ENCODE results near the gene GPC5.

GPC5 gene

GRCh38 chr13:91356919-91357612 is 41.4 kb upstream of the GPC5 start:
- Histone ChIP-seq H3K27me3 (ENCODE audit: low read depth, low read length) (no peaks in the 10 kb centered on the region), H3K36me3 (ENCODE audit: control insufficient read depth in 1 of 2, insufficient read depth in 2 of 2, low read length in 2 of 2) (peaks cover 7 to 10% of the 10 kb centered on the region in 2 donors), H3K27ac (ENCODE audit: low read length) (no peak overlapping the region), H3K4me3 (ENCODE audit: low read depth in 1 of 2, low read length in 2 of 2) (no peak overlapping the region), H3K9me3 (ENCODE audit: control insufficient read depth in 1 of 2, low read length in 2 of 2) (no peaks in the 10 kb centered on the region), H3K4me1 (ENCODE audit: control insufficient read depth in 1 of 2, insufficient read depth in 2 of 2, low read length in 2 of 2) (peaks cover 0 to 8% of the 10 kb centered on the region in 2 donors)

- peaks cover 7 to 10% of the 10 kb centered on the region in 2 donors for H3K36me3 ChIP-seq (ENCODE audit: control insufficient read depth in 1 of 2, insufficient read depth in 2 of 2, low read length in 2 of 2)
These were observed 40.6 kb upstream of the GPC5 start for GRCh38 chr13:91357613-91358386.

GRCh38 chr13:91358387-91358782 is 40.0 kb upstream of the GPC5 start:
- Histone ChIP-seq H3K4me1 (ENCODE audit: control insufficient read depth in 1 of 2, insufficient read depth in 2 of 2, low read length in 2 of 2) (peaks cover 0 to 8% of the 10 kb centered on the region in 2 donors), H3K9me3 (ENCODE audit: control insufficient read depth in 1 of 2, low read length in 2 of 2) (no peaks in the 10 kb centered on the region), H3K27ac (ENCODE audit: low read length) (no peak overlapping the region), H3K4me3 (ENCODE audit: low read depth in 1 of 2, low read length in 2 of 2) (no peak overlapping the region), H3K27me3 (ENCODE audit: low read depth, low read length) (no peaks in the 10 kb centered on the region), H3K36me3 (ENCODE audit: control insufficient read depth in 1 of 2, insufficient read depth in 2 of 2, low read length in 2 of 2) (peaks cover 7 to 10% of the 10 kb centered on the region in 2 donors)

More at GRCh38 chr13:91357613-91358386, 40.6 kb upstream of the GPC5 start:
- H3K27me3 ChIP-seq (ENCODE audit: low read depth, low read length) = no peaks in the 10 kb centered on the region
- H3K9me3 ChIP-seq (ENCODE audit: control insufficient read depth in 1 of 2, low read length in 2 of 2) = no peaks in the 10 kb centered on the region
- H3K4me3 ChIP-seq (ENCODE audit: low read depth in 1 of 2, low read length in 2 of 2) = no peak overlapping the region
- peaks cover 0 to 8% of the 10 kb centered on the region in 2 donors for H3K4me1 ChIP-seq (ENCODE audit: control insufficient read depth in 1 of 2, insufficient read depth in 2 of 2, low read length in 2 of 2)
- H3K27ac ChIP-seq (ENCODE audit: low read length) = no peak overlapping the region

- peaks cover 0 to under 1% of the 10 kb centered on the region in 2 donors for H3K4me1 ChIP-seq (ENCODE audit: control insufficient read depth in 1 of 2, insufficient read depth in 2 of 2, low read length in 2 of 2)
- no peak overlapping the region for H3K27ac ChIP-seq (ENCODE audit: low read length)
- H3K4me3 ChIP-seq (ENCODE audit: low read depth in 1 of 2, low read length in 2 of 2) = no peak overlapping the region
- no peaks in the 10 kb centered on the region for H3K9me3 ChIP-seq (ENCODE audit: control insufficient read depth in 1 of 2, low read length in 2 of 2)
- no peaks in the 10 kb centered on the region for H3K27me3 ChIP-seq (ENCODE audit: low read depth, low read length)
- H3K36me3 ChIP-seq (ENCODE audit: control insufficient read depth in 1 of 2, insufficient read depth in 2 of 2, low read length in 2 of 2) = peaks cover 4 to 10% of the 10 kb centered on the region in 2 donors
These were observed 39.3 kb upstream of the GPC5 start for GRCh38 chr13:91359111-91359510.

- H3K4me1 ChIP-seq (ENCODE audit: control insufficient read depth in 1 of 2, insufficient read depth in 2 of 2, low read length in 2 of 2) = no peaks in the 10 kb centered on the region
- H3K4me3 ChIP-seq (ENCODE audit: low read depth in 1 of 2, low read length in 2 of 2) = no peak overlapping the region
- no peaks in the 10 kb centered on the region for H3K27me3 ChIP-seq (ENCODE audit: low read depth, low read length)
- H3K27ac ChIP-seq (ENCODE audit: low read length) = no peak overlapping the region
- peaks cover 3 to 9% of the 10 kb centered on the region in 2 donors for H3K36me3 ChIP-seq (ENCODE audit: control insufficient read depth in 1 of 2, insufficient read depth in 2 of 2, low read length in 2 of 2)
- no peaks in the 10 kb centered on the region for H3K9me3 ChIP-seq (ENCODE audit: control insufficient read depth in 1 of 2, low read length in 2 of 2)
These were observed 38.8 kb upstream of the GPC5 start for GRCh38 chr13:91359631-91360030.

GRCh38 chr13:91360246-91360751 is 38.1 kb upstream of the GPC5 start:
- H3K4me3 ChIP-seq (ENCODE audit: low read depth in 1 of 2, low read length in 2 of 2) = no peak overlapping the region
- H3K36me3 ChIP-seq (ENCODE audit: control insufficient read depth in 1 of 2, insufficient read depth in 2 of 2, low read length in 2 of 2) = peaks cover 3% of the 10 kb centered on the region in 2 donors
- H3K27ac ChIP-seq (ENCODE audit: low read length) = no peak overlapping the region
- H3K27me3 ChIP-seq (ENCODE audit: low read depth, low read length) = no peaks in the 10 kb centered on the region
- H3K4me1 ChIP-seq (ENCODE audit: control insufficient read depth in 1 of 2, insufficient read depth in 2 of 2, low read length in 2 of 2) = no peaks in the 10 kb centered on the region
- no peaks in the 10 kb centered on the region for H3K9me3 ChIP-seq (ENCODE audit: control insufficient read depth in 1 of 2, low read length in 2 of 2)

GRCh38 chr13:91361755-91362271 is 36.6 kb upstream of the GPC5 start:
- H3K36me3 ChIP-seq (ENCODE audit: control insufficient read depth in 1 of 2, insufficient read depth in 2 of 2, low read length in 2 of 2) = no peaks in the 10 kb centered on the region
- H3K4me1 ChIP-seq (ENCODE audit: control insufficient read depth in 1 of 2, insufficient read depth in 2 of 2, low read length in 2 of 2) = no peaks in the 10 kb centered on the region
- no peak overlapping the region for H3K27ac ChIP-seq (ENCODE audit: low read length)

GRCh38 chr13:91362908-91363307 is 35.5 kb upstream of the GPC5 start:
- Histone ChIP-seq H3K27me3 (ENCODE audit: low read depth, low read length) (no peaks in the 10 kb centered on the region), H3K27ac (ENCODE audit: low read length) (no peak overlapping the region), H3K36me3 (ENCODE audit: control insufficient read depth in 1 of 2, insufficient read depth in 2 of 2, low read length in 2 of 2) (no peaks in the 10 kb centered on the region), H3K4me1 (ENCODE audit: control insufficient read depth in 1 of 2, insufficient read depth in 2 of 2, low read length in 2 of 2) (no peaks in the 10 kb centered on the region), H3K4me3 (ENCODE audit: low read depth in 1 of 2, low read length in 2 of 2) (no peak overlapping the region), H3K9me3 (ENCODE audit: control insufficient read depth in 1 of 2, low read length in 2 of 2) (no peaks in the 10 kb centered on the region)

More at GRCh38 chr13:91361755-91362271, 36.6 kb upstream of the GPC5 start:
- Histone ChIP-seq H3K9me3 (ENCODE audit: control insufficient read depth in 1 of 2, low read length in 2 of 2) (no peaks in the 10 kb centered on the region), H3K4me3 (ENCODE audit: low read depth in 1 of 2, low read length in 2 of 2) (no peak overlapping the region), H3K27me3 (ENCODE audit: low read depth, low read length) (no peaks in the 10 kb centered on the region)

- H3K4me1 ChIP-seq (ENCODE audit: control insufficient read depth in 1 of 2, insufficient read depth in 2 of 2, low read length in 2 of 2) = no peaks in the 10 kb centered on the region
- no peaks in the 10 kb centered on the region for H3K27me3 ChIP-seq (ENCODE audit: low read depth, low read length)
- H3K4me3 ChIP-seq (ENCODE audit: low read depth in 1 of 2, low read length in 2 of 2) = no peak overlapping the region
- H3K36me3 ChIP-seq (ENCODE audit: control insufficient read depth in 1 of 2, insufficient read depth in 2 of 2, low read length in 2 of 2) = no peaks in the 10 kb centered on the region
- no peaks in the 10 kb centered on the region for H3K9me3 ChIP-seq (ENCODE audit: control insufficient read depth in 1 of 2, low read length in 2 of 2)
- H3K27ac ChIP-seq (ENCODE audit: low read length) = no peak overlapping the region
These were observed 30.3 kb upstream of the GPC5 start for GRCh38 chr13:91368101-91368500.

- no peaks in the 10 kb centered on the region for H3K27me3 ChIP-seq (ENCODE audit: low read depth, low read length)
These were observed 29.6 kb upstream of the GPC5 start for GRCh38 chr13:91368676-91369440.

GRCh38 chr13:91369441-91369831 is 29.0 kb upstream of the GPC5 start:
- no peak overlapping the region for H3K27ac ChIP-seq (ENCODE audit: low read length)
- H3K4me3 ChIP-seq (ENCODE audit: low read depth in 1 of 2, low read length in 2 of 2) = no peak overlapping the region
- no peaks in the 10 kb centered on the region for H3K36me3 ChIP-seq (ENCODE audit: control insufficient read depth in 1 of 2, insufficient read depth in 2 of 2, low read length in 2 of 2)

More at GRCh38 chr13:91368676-91369440, 29.6 kb upstream of the GPC5 start:
- H3K4me3 ChIP-seq (ENCODE audit: low read depth in 1 of 2, low read length in 2 of 2) = no peak overlapping the region
- no peaks in the 10 kb centered on the region for H3K4me1 ChIP-seq (ENCODE audit: control insufficient read depth in 1 of 2, insufficient read depth in 2 of 2, low read length in 2 of 2)
- H3K36me3 ChIP-seq (ENCODE audit: control insufficient read depth in 1 of 2, insufficient read depth in 2 of 2, low read length in 2 of 2) = no peaks in the 10 kb centered on the region
- H3K27ac ChIP-seq (ENCODE audit: low read length) = no peak overlapping the region
- no peaks in the 10 kb centered on the region for H3K9me3 ChIP-seq (ENCODE audit: control insufficient read depth in 1 of 2, low read length in 2 of 2)

More at GRCh38 chr13:91369441-91369831, 29.0 kb upstream of the GPC5 start:
- H3K9me3 ChIP-seq (ENCODE audit: control insufficient read depth in 1 of 2, low read length in 2 of 2) = no peaks in the 10 kb centered on the region
- H3K27me3 ChIP-seq (ENCODE audit: low read depth, low read length) = no peaks in the 10 kb centered on the region
- H3K4me1 ChIP-seq (ENCODE audit: control insufficient read depth in 1 of 2, insufficient read depth in 2 of 2, low read length in 2 of 2) = no peaks in the 10 kb centered on the region
